HepG2 (cell line): Measurements from ENCODE around the gene LRRC27. TPM values are rescaled to one million over a fixed set of nuclear protein-coding genes. Genes with fewer than 3 reads are reported as not detected.
A peak's percentile ranks its signal among the peaks of the same experiment; 100 is the strongest.

Experiments
- ATF7 ChIP-seq, 2 experiments: fragments of 450-650 bp in 1 of 2; sonication (generic) in 1 of 2; formaldehyde crosslinking in 1 of 2; IDR thresholded peaks; 2 replicates each; pipeline versions ENCODE4 v1.4.0 to v1.6.1; 2016 to 2020; ENCODE audit warnings: antibody characterized with exemption in 1 of 2, mild to moderate bottlenecking in 1 of 2, missing genetic modification reagents in 1 of 2
- CREM ChIP-seq, 2 experiments: sonication (generic) in 1 of 2; formaldehyde crosslinking in 1 of 2; IDR thresholded peaks; 2 replicates each; pipeline versions ENCODE4 v1.4.0 to v1.6.1; 2016 to 2020; ENCODE audit warnings: antibody characterized with exemption in 1 of 2, mild to moderate bottlenecking in 1 of 2, missing genetic modification reagents in 1 of 2
- HNRNPL ChIP-seq: fragments of 200-400 bp; formaldehyde crosslinking; IDR thresholded peaks from 2 replicates; pipeline ENCODE4 v1.6.1; 2017; ENCODE audit warnings: mild to moderate bottlenecking, low read depth, low read length
- NAIF1 ChIP-seq: sonication (generic); formaldehyde crosslinking; IDR thresholded peaks from 2 replicates; pipeline ENCODE4 v1.5.0; 2020; ENCODE audit warnings: mild to moderate bottlenecking, missing genetic modification reagents, borderline replicate concordance
- PRPF4 ChIP-seq: fragments of 200-400 bp; formaldehyde crosslinking; IDR thresholded peaks from 2 replicates; pipeline ENCODE4 v1.6.1; 2016; ENCODE audit warnings: low read length, low read depth; ENCODE audit not compliant: poor library complexity, severe bottlenecking
- TRIM24 ChIP-seq: sonication (generic); formaldehyde crosslinking; IDR thresholded peaks from 2 replicates; pipeline ENCODE4 v1.8.0; 2022; ENCODE audit warnings: mild to moderate bottlenecking, missing genetic modification reagents
- ZMYM3 ChIP-seq: sonication (generic); formaldehyde crosslinking; IDR thresholded peaks from 2 replicates; pipeline ENCODE4 v1.5.1; 2020; ENCODE audit warnings: mild to moderate bottlenecking, missing genetic modification reagents
- ZNF101 ChIP-seq: sonication (generic); formaldehyde crosslinking; IDR thresholded peaks from 2 replicates; pipeline ENCODE4 v1.4.0; 2020; ENCODE audit warnings: mild to moderate bottlenecking, low read depth, missing genetic modification reagents, borderline replicate concordance
- ZNF205 ChIP-seq: IDR thresholded peaks from 2 replicates; pipeline ENCODE4 v1.6.1; 2018; ENCODE audit warnings: missing biosample characterization, missing genetic modification reagents
- ZNF296 ChIP-seq: sonication (generic); formaldehyde crosslinking; conservative IDR thresholded peaks from 2 replicates; pipeline ENCODE4 v1.5.0; 2020; ENCODE audit warnings: mild to moderate bottlenecking, missing genetic modification reagents
- ZNF335 ChIP-seq: sonication (generic); formaldehyde crosslinking; IDR thresholded peaks from 2 replicates; pipeline ENCODE4 v1.4.0; 2020; ENCODE audit warnings: missing genetic modification reagents
- ZNF616 ChIP-seq: sonication (generic); formaldehyde crosslinking; IDR thresholded peaks from 2 replicates; pipeline ENCODE4 v1.5.0; 2020; ENCODE audit warnings: low read depth, mild to moderate bottlenecking, missing genetic modification reagents
- polyA plus RNA-seq, 8 experiments: library from polyadenylated mRNA; depleted of rRNA in 3 of 8; stranded (reverse) in 7 of 8; unstranded in 1 of 8; fragments of >200 nt; fragmentation: Illumina TruSeq in 4 of 8; extraction: Trizol in 4 of 8; gene quantifications; 2 replicates each; pipeline versions ENCODE4 v1.2.1 to v1.2.3, GENCODE V29; 2011 to 2016; ENCODE audit warnings: low read depth in 4 of 8, missing spikeins in 1 of 8, mixed read lengths in 1 of 8; ENCODE audit not compliant: insufficient read depth in 1 of 8
- total RNA-seq, 5 experiments: library from RNA; depleted of rRNA; stranded (reverse); fragments of >200 nt; fragmentation: Illumina TruSeq; extraction: Trizol; gene quantifications; 2 replicates each; pipeline ENCODE4 v1.2.3, GENCODE V29; 2016; ENCODE audit warnings: low read depth in 1 of 5
- TF ChIP-seq, protein P1 (sequence below): sonication (generic); formaldehyde crosslinking; IDR thresholded peaks from 2 replicates; pipeline ENCODE4 v1.4.0; 2020; ENCODE audit warnings: missing genetic modification reagents, borderline replicate concordance
- TF ChIP-seq, protein P2 (sequence below): sonication (generic); formaldehyde crosslinking; IDR thresholded peaks from 2 replicates; pipeline ENCODE4 v1.8.1; 2022; ENCODE audit warnings: low read depth, mild to moderate bottlenecking, missing genetic modification reagents
- TF ChIP-seq, protein P3 (sequence below): IDR thresholded peaks from 2 replicates; pipeline ENCODE4 v1.6.1; 2016; ENCODE audit warnings: low read depth
- TF ChIP-seq, protein P4 (sequence below): sonication (generic); formaldehyde crosslinking; IDR thresholded peaks from 2 replicates; pipeline ENCODE4 v1.5.0; 2020; ENCODE audit warnings: mild to moderate bottlenecking, missing genetic modification reagents

Gene LRRC27
- total and polyA plus RNA-seq, 2 of the 13 experiments (the other 11 are each of a cell fraction or from before 2014, with no cell fraction given), result 4.2 to 4.6 TPM

DNA sequence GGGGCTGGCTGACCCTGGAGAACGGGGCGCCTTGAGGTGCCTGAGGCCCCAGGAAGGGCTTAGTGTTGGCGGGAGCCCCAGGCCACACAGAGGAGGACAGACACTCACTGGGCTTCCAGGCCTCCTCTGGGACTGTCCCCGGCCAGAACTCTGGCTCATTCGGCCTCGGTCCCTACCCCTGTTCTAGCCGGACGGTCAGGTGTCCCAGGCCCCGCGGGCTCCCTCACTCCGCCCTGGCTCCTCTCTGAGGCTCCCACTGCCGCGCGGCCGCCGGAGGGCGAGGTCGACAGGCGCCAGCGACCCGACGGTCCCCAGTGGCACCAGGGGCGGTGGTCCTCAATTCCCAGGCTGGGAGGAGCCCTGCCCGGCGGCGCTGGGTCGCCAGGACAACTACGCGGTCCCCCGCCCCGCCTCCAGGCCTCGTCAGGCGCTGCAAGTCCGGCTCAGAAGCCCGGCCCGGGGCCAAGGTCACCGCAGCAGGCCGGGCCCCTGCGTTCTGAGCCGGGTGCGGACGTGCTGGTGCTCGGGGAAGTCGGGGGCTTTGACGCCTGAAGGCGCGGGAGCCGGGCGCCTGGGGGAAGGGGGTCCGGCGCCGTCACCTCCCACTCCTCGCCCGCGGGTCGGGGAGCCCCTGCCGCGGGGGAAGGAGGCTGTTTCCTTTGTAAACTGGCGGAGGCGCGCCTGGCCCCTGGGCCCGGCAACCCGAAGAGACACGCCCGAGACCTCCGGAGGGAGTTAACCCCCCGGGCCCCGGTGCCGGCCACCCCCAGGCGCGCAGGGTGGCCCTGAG is 63.9 kb downstream of the LRRC27 start (continued):
- TF ChIP-seq, protein P1, sequence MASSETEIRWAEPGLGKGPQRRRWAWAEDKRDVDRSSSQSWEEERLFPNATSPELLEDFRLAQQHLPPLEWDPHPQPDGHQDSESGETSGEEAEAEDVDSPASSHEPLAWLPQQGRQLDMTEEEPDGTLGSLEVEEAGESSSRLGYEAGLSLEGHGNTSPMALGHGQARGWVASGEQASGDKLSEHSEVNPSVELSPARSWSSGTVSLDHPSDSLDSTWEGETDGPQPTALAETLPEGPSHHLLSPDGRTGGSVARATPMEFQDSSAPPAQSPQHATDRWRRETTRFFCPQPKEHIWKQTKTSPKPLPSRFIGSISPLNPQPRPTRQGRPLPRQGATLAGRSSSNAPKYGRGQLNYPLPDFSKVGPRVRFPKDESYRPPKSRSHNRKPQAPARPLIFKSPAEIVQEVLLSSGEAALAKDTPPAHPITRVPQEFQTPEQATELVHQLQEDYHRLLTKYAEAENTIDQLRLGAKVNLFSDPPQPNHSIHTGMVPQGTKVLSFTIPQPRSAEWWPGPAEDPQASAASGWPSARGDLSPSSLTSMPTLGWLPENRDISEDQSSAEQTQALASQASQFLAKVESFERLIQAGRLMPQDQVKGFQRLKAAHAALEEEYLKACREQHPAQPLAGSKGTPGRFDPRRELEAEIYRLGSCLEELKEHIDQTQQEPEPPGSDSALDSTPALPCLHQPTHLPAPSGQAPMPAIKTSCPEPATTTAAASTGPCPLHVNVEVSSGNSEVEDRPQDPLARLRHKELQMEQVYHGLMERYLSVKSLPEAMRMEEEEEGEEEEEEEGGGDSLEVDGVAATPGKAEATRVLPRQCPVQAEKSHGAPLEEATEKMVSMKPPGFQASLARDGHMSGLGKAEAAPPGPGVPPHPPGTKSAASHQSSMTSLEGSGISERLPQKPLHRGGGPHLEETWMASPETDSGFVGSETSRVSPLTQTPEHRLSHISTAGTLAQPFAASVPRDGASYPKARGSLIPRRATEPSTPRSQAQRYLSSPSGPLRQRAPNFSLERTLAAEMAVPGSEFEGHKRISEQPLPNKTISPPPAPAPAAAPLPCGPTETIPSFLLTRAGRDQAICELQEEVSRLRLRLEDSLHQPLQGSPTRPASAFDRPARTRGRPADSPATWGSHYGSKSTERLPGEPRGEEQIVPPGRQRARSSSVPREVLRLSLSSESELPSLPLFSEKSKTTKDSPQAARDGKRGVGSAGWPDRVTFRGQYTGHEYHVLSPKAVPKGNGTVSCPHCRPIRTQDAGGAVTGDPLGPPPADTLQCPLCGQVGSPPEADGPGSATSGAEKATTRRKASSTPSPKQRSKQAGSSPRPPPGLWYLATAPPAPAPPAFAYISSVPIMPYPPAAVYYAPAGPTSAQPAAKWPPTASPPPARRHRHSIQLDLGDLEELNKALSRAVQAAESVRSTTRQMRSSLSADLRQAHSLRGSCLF (CRISPR knock-in tag), result 0 out of 2 replicates have a peak, but pooled peaks have one; percentile 35
- TF ChIP-seq ZNF335 (CRISPR knock-in tag) (no peak), HNRNPL (peak; percentile 7; the same call in 1 of the 2 replicates), ZNF205 (0 out of 2 replicates have a peak, but pooled peaks have one; percentile 35), TRIM24 (CRISPR knock-in tag) (no peak), ZNF616 (CRISPR knock-in tag) (no peak), CREM (IDR thresholded peaks at IDR 0.05) (no peak), CREM (CRISPR knock-in tag; IDR thresholded peaks at IDR 0.05) (no peak), ATF7 (IDR thresholded peaks at IDR 0.05) (no peak), ATF7 (CRISPR knock-in tag; IDR thresholded peaks at IDR 0.05) (no peak), PRPF4 (no peak), ZNF101 (CRISPR knock-in tag) (no peak), NAIF1 (CRISPR knock-in tag) (no peak), ZMYM3 (CRISPR knock-in tag) (no peak), ZNF296 (CRISPR knock-in tag) (no peak)
- TF ChIP-seq, protein P2, sequence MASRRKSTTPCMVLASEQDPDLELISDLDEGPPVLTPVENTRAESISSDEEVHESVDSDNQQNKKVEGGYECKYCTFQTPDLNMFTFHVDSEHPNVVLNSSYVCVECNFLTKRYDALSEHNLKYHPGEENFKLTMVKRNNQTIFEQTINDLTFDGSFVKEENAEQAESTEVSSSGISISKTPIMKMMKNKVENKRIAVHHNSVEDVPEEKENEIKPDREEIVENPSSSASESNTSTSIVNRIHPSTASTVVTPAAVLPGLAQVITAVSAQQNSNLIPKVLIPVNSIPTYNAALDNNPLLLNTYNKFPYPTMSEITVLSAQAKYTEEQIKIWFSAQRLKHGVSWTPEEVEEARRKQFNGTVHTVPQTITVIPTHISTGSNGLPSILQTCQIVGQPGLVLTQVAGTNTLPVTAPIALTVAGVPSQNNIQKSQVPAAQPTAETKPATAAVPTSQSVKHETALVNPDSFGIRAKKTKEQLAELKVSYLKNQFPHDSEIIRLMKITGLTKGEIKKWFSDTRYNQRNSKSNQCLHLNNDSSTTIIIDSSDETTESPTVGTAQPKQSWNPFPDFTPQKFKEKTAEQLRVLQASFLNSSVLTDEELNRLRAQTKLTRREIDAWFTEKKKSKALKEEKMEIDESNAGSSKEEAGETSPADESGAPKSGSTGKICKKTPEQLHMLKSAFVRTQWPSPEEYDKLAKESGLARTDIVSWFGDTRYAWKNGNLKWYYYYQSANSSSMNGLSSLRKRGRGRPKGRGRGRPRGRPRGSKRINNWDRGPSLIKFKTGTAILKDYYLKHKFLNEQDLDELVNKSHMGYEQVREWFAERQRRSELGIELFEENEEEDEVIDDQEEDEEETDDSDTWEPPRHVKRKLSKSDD, result no peak
- TF ChIP-seq, protein P3, sequence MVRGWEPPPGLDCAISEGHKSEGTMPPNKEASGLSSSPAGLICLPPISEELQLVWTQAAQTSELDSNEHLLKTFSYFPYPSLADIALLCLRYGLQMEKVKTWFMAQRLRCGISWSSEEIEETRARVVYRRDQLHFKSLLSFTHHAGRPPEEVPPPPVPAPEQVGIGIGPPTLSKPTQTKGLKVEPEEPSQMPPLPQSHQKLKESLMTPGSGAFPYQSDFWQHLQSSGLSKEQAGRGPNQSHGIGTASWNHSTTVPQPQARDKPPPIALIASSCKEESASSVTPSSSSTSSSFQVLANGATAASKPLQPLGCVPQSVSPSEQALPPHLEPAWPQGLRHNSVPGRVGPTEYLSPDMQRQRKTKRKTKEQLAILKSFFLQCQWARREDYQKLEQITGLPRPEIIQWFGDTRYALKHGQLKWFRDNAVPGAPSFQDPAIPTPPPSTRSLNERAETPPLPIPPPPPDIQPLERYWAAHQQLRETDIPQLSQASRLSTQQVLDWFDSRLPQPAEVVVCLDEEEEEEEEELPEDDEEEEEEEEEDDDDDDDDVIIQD (CRISPR knock-in tag), result no peak
- TF ChIP-seq, protein P4, sequence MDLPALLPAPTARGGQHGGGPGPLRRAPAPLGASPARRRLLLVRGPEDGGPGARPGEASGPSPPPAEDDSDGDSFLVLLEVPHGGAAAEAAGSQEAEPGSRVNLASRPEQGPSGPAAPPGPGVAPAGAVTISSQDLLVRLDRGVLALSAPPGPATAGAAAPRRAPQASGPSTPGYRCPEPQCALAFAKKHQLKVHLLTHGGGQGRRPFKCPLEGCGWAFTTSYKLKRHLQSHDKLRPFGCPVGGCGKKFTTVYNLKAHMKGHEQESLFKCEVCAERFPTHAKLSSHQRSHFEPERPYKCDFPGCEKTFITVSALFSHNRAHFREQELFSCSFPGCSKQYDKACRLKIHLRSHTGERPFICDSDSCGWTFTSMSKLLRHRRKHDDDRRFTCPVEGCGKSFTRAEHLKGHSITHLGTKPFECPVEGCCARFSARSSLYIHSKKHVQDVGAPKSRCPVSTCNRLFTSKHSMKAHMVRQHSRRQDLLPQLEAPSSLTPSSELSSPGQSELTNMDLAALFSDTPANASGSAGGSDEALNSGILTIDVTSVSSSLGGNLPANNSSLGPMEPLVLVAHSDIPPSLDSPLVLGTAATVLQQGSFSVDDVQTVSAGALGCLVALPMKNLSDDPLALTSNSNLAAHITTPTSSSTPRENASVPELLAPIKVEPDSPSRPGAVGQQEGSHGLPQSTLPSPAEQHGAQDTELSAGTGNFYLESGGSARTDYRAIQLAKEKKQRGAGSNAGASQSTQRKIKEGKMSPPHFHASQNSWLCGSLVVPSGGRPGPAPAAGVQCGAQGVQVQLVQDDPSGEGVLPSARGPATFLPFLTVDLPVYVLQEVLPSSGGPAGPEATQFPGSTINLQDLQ (CRISPR knock-in tag), result 0 out of 2 replicates have a peak, but pooled peaks have one; percentile 30
